Breast epithelium (tissue), 4 donors: ENCODE measurements around the gene ST6GALNAC3. TPM values are rescaled to one million over a fixed set of nuclear protein-coding genes. Genes with fewer than 3 reads are reported as not detected.

Source experiments
- DNase-seq, 2 donors: peaks; one replicate each; pipeline ENCODE4 v3.0.0-alpha.2; 2019; ENCODE audit warnings: low spot score in 2 of 2
- H3K27ac ChIP-seq, 2 donors: fragments of 200-600 bp; sonication (generic) in 1 of 2; one replicate each; pipeline ENCODE4 v1.5.1; 2016 to 2019; ENCODE audit warnings: mild to moderate bottlenecking in 1 of 2
- H3K27me3 ChIP-seq, 2 donors: fragments of 200-600 bp; sonication (generic) in 1 of 2; one replicate each; pipeline versions ENCODE4 v1.5.1 to v1.6.0; 2017 to 2019; ENCODE audit warnings: control low read depth in 1 of 2, mild to moderate bottlenecking in 1 of 2
- H3K36me3 ChIP-seq: fragments of 200-600 bp; one replicate; pipeline ENCODE4 v1.5.1; 2019
- H3K4me1 ChIP-seq, 2 donors: fragments of 200-600 bp; sonication (generic); one replicate each; pipeline ENCODE4 v1.5.1; 2016 to 2019; ENCODE audit warnings: control low read depth in 1 of 2
- H3K4me3 ChIP-seq, 3 donors: fragments of 200-600 bp; sonication (generic); 1 replicate in 2 of 3; 2 replicates in 1 of 3; pipeline ENCODE4 v1.5.1; 2016 to 2019; ENCODE audit warnings: mild to moderate bottlenecking in 3 of 3, moderate library complexity in 2 of 3
- H3K9me3 ChIP-seq, 2 donors: fragments of 200-600 bp; sonication (generic) in 1 of 2; one replicate each; pipeline ENCODE4 v1.5.1; 2016 to 2019; ENCODE audit warnings: control low read depth in 1 of 2
- CTCF ChIP-seq, 3 donors: fragments of 450-650 bp; IDR thresholded peaks; one replicate each; pipeline ENCODE4 v1.5.1; 2016 to 2017; ENCODE audit warnings: antibody characterized with exemption in 3 of 3, mild to moderate bottlenecking in 3 of 3, moderate library complexity in 3 of 3
- POLR2A ChIP-seq: fragments of 450-650 bp; IDR thresholded peaks from one replicate; pipeline ENCODE4 v1.6.1; 2016; ENCODE audit warnings: antibody characterized with exemption, mild to moderate bottlenecking, moderate library complexity
- POLR2AphosphoS5 ChIP-seq, 3 donors: sonication (generic); formaldehyde crosslinking; IDR thresholded peaks; one replicate each; pipeline ENCODE4 v1.6.1; 2017; ENCODE audit warnings: antibody characterized with exemption in 3 of 3
- intact Hi-C: fragments of 100-400 bp; cut with DNase I; formaldehyde crosslinking; loops from one replicate; pipeline ENCODE4 v1.15.1; 2023; ENCODE audit warnings: low total_unique reads
- total RNA-seq, 3 donors: library from RNA; depleted of rRNA; stranded (reverse); fragments of >200 nt; gene quantifications; one replicate each; pipeline ENCODE4 v1.1.0, GENCODE V29; 2016

The ST6GALNAC3 gene
- total RNA-seq, 3 donors from 2014 or later = 4.1 to 14.4 (median 8.5) TPM

GRCh38 chr1:76593618-76594017 lies 519.1 kb downstream of the ST6GALNAC3 start:
- no peaks in the 10 kb centered on the region for H3K36me3 ChIP-seq
- intact Hi-C loops = no loop called here
- H3K27me3 ChIP-seq = no peaks in the 10 kb centered on the region
- H3K4me3 ChIP-seq = no peak overlapping the region
- TF ChIP-seq CTCF (IDR thresholded peaks at IDR 0.05) (no peak), POLR2AphosphoS5 (IDR thresholded peaks at IDR 0.05) (no peak), POLR2A (no peak)
- H3K27ac ChIP-seq = no peak overlapping the region
- DNase-seq = no peak
- H3K9me3 ChIP-seq = no peaks in the 10 kb centered on the region
- no peaks in the 10 kb centered on the region for H3K4me1 ChIP-seq

- Histone ChIP-seq H3K4me1 (no peaks in the 10 kb centered on the region), H3K4me3 (no peak overlapping the region), H3K36me3 (no peaks in the 10 kb centered on the region), H3K27me3 (no peaks in the 10 kb centered on the region), H3K27ac (no peak overlapping the region), H3K9me3 (no peaks in the 10 kb centered on the region)
- DNase-seq = no peak
- intact Hi-C loops = no loop called here
- TF ChIP-seq CTCF (IDR thresholded peaks at IDR 0.05) = no peak
- no peak for TF ChIP-seq POLR2AphosphoS5 (IDR thresholded peaks at IDR 0.05)
- no peak for TF ChIP-seq POLR2A
Measured at GRCh38 chr1:76595024-76595423, 520.5 kb downstream of the ST6GALNAC3 start.

GRCh38 chr1:76601465-76601864 lies 526.9 kb downstream of the ST6GALNAC3 start:
- Histone ChIP-seq H3K4me1 (no peaks in the 10 kb centered on the region), H3K36me3 (no peaks in the 10 kb centered on the region), H3K4me3 (no peak overlapping the region), H3K27me3 (no peaks in the 10 kb centered on the region), H3K27ac (no peak overlapping the region), H3K9me3 (no peaks in the 10 kb centered on the region)
- TF ChIP-seq POLR2AphosphoS5 (IDR thresholded peaks at IDR 0.05) (no peak), POLR2A (no peak), CTCF (IDR thresholded peaks at IDR 0.05) (no peak)
- DNase-seq = no peak
- intact Hi-C loops = no loop called here

GRCh38 chr1:76607717-76608116 lies 533.2 kb downstream of the ST6GALNAC3 start:
- intact Hi-C loops = no loop called here
- no peak overlapping the region for H3K4me3 ChIP-seq
- H3K4me1 ChIP-seq = no peaks in the 10 kb centered on the region
- no peaks in the 10 kb centered on the region for H3K36me3 ChIP-seq
- no peaks in the 10 kb centered on the region for H3K27me3 ChIP-seq
- no peak for DNase-seq
- no peak overlapping the region for H3K27ac ChIP-seq
- TF ChIP-seq CTCF (IDR thresholded peaks at IDR 0.05) = no peak
- H3K9me3 ChIP-seq = no peaks in the 10 kb centered on the region

- no peak for DNase-seq
- Histone ChIP-seq H3K9me3 (no peaks in the 10 kb centered on the region), H3K27ac (no peak overlapping the region), H3K4me1 (no peaks in the 10 kb centered on the region), H3K27me3 (no peaks in the 10 kb centered on the region), H3K4me3 (no peak overlapping the region), H3K36me3 (no peaks in the 10 kb centered on the region)
- intact Hi-C loops = no loop called here
- no peak for TF ChIP-seq POLR2AphosphoS5 (IDR thresholded peaks at IDR 0.05)
- TF ChIP-seq POLR2A = no peak
Measured at GRCh38 chr1:76611770-76612445, 537.4 kb downstream of the ST6GALNAC3 start.
